C1 segment of cervical spinal cord (tissue), 14 donors: ENCODE results near the gene CD101.

Experiments
- DNase-seq, 14 donors: peaks; one replicate each; lab custom pipeline; 2025; lab: John Stamatoyannopoulos, UW

The CD101 gene

GRCh38 chr1:117051224-117052064, 49.9 kb downstream of the CD101 start:
- DNase-seq, result no peak

GRCh38 chr1:117054068-117054467, 52.5 kb downstream of the CD101 start:
- no peak for DNase-seq

GRCh38 chr1:117058810-117059209, 57.2 kb downstream of the CD101 start:
- DNase-seq, result no peak

- no peak for DNase-seq
These were observed 57.7 kb downstream of the CD101 start for GRCh38 chr1:117059334-117059677.

GRCh38 chr1:117059678-117060440, 58.3 kb downstream of the CD101 start, which contains the start of gene TTF2:
TSS of gene TTF2 (plus strand) at chr1:117060326. CDS start at chr1:117060347, 21 bp downstream.
- DNase-seq, result peak; percentile 23 to 93 (median 87)

- DNase-seq, result peak in 2 of 14 donors; percentile 7 to 45
These were observed 59.1 kb downstream of the CD101 start for GRCh38 chr1:117060441-117061317.

- DNase-seq, result no peak
These were observed 60.4 kb downstream of the CD101 start for GRCh38 chr1:117061986-117062415.

- no peak for DNase-seq
These were observed 64.8 kb downstream of the CD101 start for GRCh38 chr1:117066367-117066766.

GRCh38 chr1:117067533-117068370, 66.2 kb downstream of the CD101 start:
- DNase-seq, result peak in 8 of 14 donors; percentile 4 to 49 (median 30)

- DNase-seq, result peak in 3 of 14 donors; percentile 10 to 36 (median 20)
These were observed 67.0 kb downstream of the CD101 start for GRCh38 chr1:117068580-117068979.

- DNase-seq, result no peak
These were observed 67.8 kb downstream of the CD101 start for GRCh38 chr1:117069220-117069844.

GRCh38 chr1:117070124-117070523, 68.6 kb downstream of the CD101 start:
- no peak for DNase-seq

GRCh38 chr1:117076648-117077047, 75.1 kb downstream of the CD101 start:
- no peak for DNase-seq

- DNase-seq, result no peak
These were observed 75.7 kb downstream of the CD101 start for GRCh38 chr1:117077267-117077666.

GRCh38 chr1:117079737-117080136, 78.2 kb downstream of the CD101 start:
- DNase-seq, result no peak

- DNase-seq, result no peak
These were observed 82.7 kb downstream of the CD101 start for GRCh38 chr1:117084231-117084630.
